A549 (cell line): ENCODE measurements around the gene MAPK11. TPM values are rescaled to one million over a fixed set of nuclear protein-coding genes. Genes with fewer than 3 reads are reported as not detected.

ENCODE experiments used
- ATAC-seq, 2 experiments: fragments of 200-7000 bp in 1 of 2; fragments of >200 bp in 1 of 2; cut with Nextera tagmentation in 1 of 2; cut with Tn5 transposase in 1 of 2; 3 replicates each; pipeline versions ENCODE4 v1.8.0 to v1.9.1; 2018 to 2020; ENCODE audit warnings: mild to moderate bottlenecking in 1 of 2, moderate library complexity in 1 of 2
- CTCF ChIA-PET: fragments of 300-600 bp; sonication (Branson Sonifier 250); formaldehyde crosslinking; extraction: SDS; loops from one replicate; lab custom pipeline; 2021; ENCODE audit warnings: antibody characterized with exemption, inconsistent platforms; lab: Yijun Ruan, JAX
- POLR2A ChIA-PET: fragments of 350-600 bp; formaldehyde crosslinking; extraction: SDS; loops from one replicate; lab custom pipeline; 2021; ENCODE audit warnings: antibody characterized with exemption, inconsistent platforms; lab: Yijun Ruan, JAX
- DNase-seq, 2 experiments: peaks; one replicate each; pipeline versions ENCODE4 v3.0.0 to v3.0.0-alpha.2; 2011 to 2016; ENCODE audit warnings: low read depth in 1 of 2, low spot score in 1 of 2
- FAIRE-seq: peaks from 2 replicates; lab custom pipeline; 2011; peaks lifted over from hg19 to GRCh38; lab: Jason Lieb, UNC
- H3K27ac ChIP-seq, 2 experiments: fragments of >200 bp; sonication (Bioruptor Twin); formaldehyde crosslinking; 3 replicates each; pipeline ENCODE4 v1.5.1; 2016 to 2017
- H3K4me1 ChIP-seq: fragments of >200 bp; sonication (Bioruptor Twin); formaldehyde crosslinking; 3 replicates; pipeline ENCODE4 v1.6.1; 2016
- H3K4me2 ChIP-seq: fragments of >200 bp; sonication (Bioruptor Twin); formaldehyde crosslinking; 3 replicates; pipeline ENCODE4 v1.6.1; 2016
- H3K4me3 ChIP-seq: fragments of >200 bp; sonication (Bioruptor Twin); formaldehyde crosslinking; 3 replicates; pipeline ENCODE4 v1.5.1; 2016
- H3K9me3 ChIP-seq: fragments of >200 bp; sonication (Bioruptor Twin); formaldehyde crosslinking; 3 replicates; pipeline ENCODE4 v1.6.1; 2016
- EHF ChIP-seq: fragments of 250-450 bp; sonication (Bioruptor Pico); IDR thresholded peaks from 2 replicates; pipeline ENCODE4 v1.5.0; 2020; ENCODE audit warnings: mild to moderate bottlenecking
- HOXA7 ChIP-seq: fragments of 250-450 bp; sonication (Bioruptor Pico); IDR thresholded peaks from 2 replicates; pipeline ENCODE4 v1.5.0; 2020; ENCODE audit warnings: mild to moderate bottlenecking, moderate library complexity
- JUN ChIP-seq, 2 experiments: fragments of >200 bp; sonication (Bioruptor Twin); formaldehyde crosslinking; IDR thresholded peaks; 2 replicates in 1 of 2; 3 replicates in 1 of 2; pipeline ENCODE4 v1.6.1; 2016 to 2017
- NFE2L2 ChIP-seq: fragments of 150-350 bp; conservative IDR thresholded peaks from 2 replicates; pipeline ENCODE4 v1.6.1; 2014; ENCODE audit warnings: low read length
- PHF8 ChIP-seq: fragments of 200-600 bp; sonication (generic); IDR thresholded peaks from 2 replicates; pipeline ENCODE4 v1.6.1; 2016; ENCODE audit warnings: low read depth, mild to moderate bottlenecking, antibody characterized with exemption, moderate library complexity, borderline replicate concordance
- POLR2AphosphoS2 ChIP-seq: conservative IDR thresholded peaks from 2 replicates; pipeline ENCODE4 v1.6.1; 2012; ENCODE audit warnings: low read length, improper control_type of control experiment, inconsistent platforms
- RFX5 ChIP-seq: fragments of 450-650 bp; IDR thresholded peaks from 2 replicates; pipeline ENCODE4 v1.7.1; 2014; ENCODE audit warnings: antibody characterized with exemption, mild to moderate bottlenecking, moderate library complexity
- SMC3 ChIP-seq: fragments of >200 bp; sonication (Bioruptor Twin); formaldehyde crosslinking; IDR thresholded peaks from 3 replicates; pipeline ENCODE4 v1.6.1; 2018; ENCODE audit warnings: inconsistent platforms
- ZFP36 ChIP-seq: fragments of 450-650 bp; IDR thresholded peaks from 2 replicates; pipeline ENCODE4 v1.6.1; 2014; ENCODE audit warnings: borderline replicate concordance; ENCODE audit not compliant: partially characterized antibody
- WGBS: methylation state at CpG from one replicate; pipeline ENCODE4 v1.1.6; 2017; ENCODE audit errors: missing lambda C conversion rate; 5-methylcytosine and 5-hydroxymethylcytosine counted together
- polyA plus RNA-seq, 4 experiments: library from polyadenylated mRNA; depleted of rRNA in 3 of 4; stranded (reverse); fragments of >200 nt; fragmentation: RNase III in 1 of 4; extraction: RNeasy Plus Mini Kit Qiagen cat#74134 plus additional on column Dnase treatment in 1 of 4; gene quantifications; 2 replicates in 3 of 4; 3 replicates in 1 of 4; pipeline ENCODE4 v1.2.3, GENCODE V29; 2011 to 2017
- TF ChIP-seq, protein P1 (sequence below): fragments of 250-450 bp; sonication (Bioruptor Pico); IDR thresholded peaks from 2 replicates; pipeline ENCODE4 v1.5.0; 2020; ENCODE audit warnings: low read depth, mild to moderate bottlenecking, moderate library complexity
- TF ChIP-seq, protein P2 (sequence below): fragments of >200 bp; sonication (Bioruptor Twin); formaldehyde crosslinking; IDR thresholded peaks from 3 replicates; pipeline ENCODE4 v1.6.1; 2016
- TF ChIP-seq, protein P3 (sequence below): fragments of >200 bp; sonication (Bioruptor Twin); formaldehyde crosslinking; IDR thresholded peaks from 2 replicates; pipeline ENCODE4 v1.6.1; 2016
- TF ChIP-seq, protein P4 (sequence below): fragments of 200-600 bp; sonication (generic); IDR thresholded peaks from 2 replicates; pipeline ENCODE4 v1.6.1; 2016; ENCODE audit warnings: antibody characterized with exemption, mild to moderate bottlenecking, moderate library complexity

MAPK11 gene
- polyA plus RNA-seq, 2 of the 4 experiments (the other 2 are of a cell fraction), result 1.6 to 5.5 TPM

DNA sequence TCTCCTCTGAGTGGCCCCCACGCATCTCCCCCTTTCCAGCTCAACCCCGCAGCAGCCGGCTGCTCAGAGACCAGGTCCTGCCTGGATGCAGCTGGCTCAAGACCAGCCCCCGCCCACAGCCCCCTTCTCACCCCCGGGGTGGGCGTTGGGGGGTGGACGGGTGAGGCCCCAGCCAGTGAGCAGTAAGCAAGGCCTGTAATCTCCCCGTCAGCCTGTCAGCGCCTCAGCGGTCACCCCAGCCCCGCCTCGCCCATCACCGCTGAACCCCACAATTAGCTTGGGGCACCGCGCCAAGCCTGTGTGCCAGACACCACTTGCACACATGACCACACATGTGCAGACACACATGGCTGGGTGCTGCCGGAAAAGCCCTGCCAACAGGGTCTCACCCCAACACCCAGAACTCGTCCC lies 31.4 kb upstream of the MAPK11 start:
- WGBS, result 29% methylated on average over 1 of the region's 17 CpGs
- Histone ChIP-seq H3K4me1 (peaks cover 79% of the 10 kb centered on the region), H3K4me2 (peak overlapping the region; percentile 96), H3K9me3 (no peaks in the 10 kb centered on the region), H3K4me3 (no peak overlapping the region), H3K27ac (peak overlapping the region; percentile 98 to 100)
- FAIRE-seq (no peak), ATAC-seq (no peak), DNase-seq (no peak)
- ChIA-PET CTCF (interaction anchor here (1.6 to 5.6 kb wide), 4 partner anchors 25 to 40 kb away, joined by 5 to 33 read pairs (median 8); partner anchors contain the start of gene DENND6B), POLR2A (no interaction called here)
- TF ChIP-seq, protein P1, sequence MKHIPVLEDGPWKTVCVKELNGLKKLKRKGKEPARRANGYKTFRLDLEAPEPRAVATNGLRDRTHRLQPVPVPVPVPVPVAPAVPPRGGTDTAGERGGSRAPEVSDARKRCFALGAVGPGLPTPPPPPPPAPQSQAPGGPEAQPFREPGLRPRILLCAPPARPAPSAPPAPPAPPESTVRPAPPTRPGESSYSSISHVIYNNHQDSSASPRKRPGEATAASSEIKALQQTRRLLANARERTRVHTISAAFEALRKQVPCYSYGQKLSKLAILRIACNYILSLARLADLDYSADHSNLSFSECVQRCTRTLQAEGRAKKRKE (CRISPR knock-in tag), result no peak
- TF ChIP-seq EHF (CRISPR knock-in tag) (no peak), ZFP36 (no peak), RFX5 (no peak), HOXA7 (CRISPR knock-in tag) (no peak), NFE2L2 (no peak), PHF8 (no peak)
- TF ChIP-seq, protein P2, sequence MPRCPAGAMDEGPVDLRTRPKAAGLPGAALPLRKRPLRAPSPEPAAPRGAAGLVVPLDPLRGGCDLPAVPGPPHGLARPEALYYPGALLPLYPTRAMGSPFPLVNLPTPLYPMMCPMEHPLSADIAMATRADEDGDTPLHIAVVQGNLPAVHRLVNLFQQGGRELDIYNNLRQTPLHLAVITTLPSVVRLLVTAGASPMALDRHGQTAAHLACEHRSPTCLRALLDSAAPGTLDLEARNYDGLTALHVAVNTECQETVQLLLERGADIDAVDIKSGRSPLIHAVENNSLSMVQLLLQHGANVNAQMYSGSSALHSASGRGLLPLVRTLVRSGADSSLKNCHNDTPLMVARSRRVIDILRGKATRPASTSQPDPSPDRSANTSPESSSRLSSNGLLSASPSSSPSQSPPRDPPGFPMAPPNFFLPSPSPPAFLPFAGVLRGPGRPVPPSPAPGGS, result no peak
- TF ChIP-seq, protein P3, sequence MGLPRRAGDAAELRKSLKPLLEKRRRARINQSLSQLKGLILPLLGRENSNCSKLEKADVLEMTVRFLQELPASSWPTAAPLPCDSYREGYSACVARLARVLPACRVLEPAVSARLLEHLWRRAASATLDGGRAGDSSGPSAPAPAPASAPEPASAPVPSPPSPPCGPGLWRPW, result no peak

DNA sequence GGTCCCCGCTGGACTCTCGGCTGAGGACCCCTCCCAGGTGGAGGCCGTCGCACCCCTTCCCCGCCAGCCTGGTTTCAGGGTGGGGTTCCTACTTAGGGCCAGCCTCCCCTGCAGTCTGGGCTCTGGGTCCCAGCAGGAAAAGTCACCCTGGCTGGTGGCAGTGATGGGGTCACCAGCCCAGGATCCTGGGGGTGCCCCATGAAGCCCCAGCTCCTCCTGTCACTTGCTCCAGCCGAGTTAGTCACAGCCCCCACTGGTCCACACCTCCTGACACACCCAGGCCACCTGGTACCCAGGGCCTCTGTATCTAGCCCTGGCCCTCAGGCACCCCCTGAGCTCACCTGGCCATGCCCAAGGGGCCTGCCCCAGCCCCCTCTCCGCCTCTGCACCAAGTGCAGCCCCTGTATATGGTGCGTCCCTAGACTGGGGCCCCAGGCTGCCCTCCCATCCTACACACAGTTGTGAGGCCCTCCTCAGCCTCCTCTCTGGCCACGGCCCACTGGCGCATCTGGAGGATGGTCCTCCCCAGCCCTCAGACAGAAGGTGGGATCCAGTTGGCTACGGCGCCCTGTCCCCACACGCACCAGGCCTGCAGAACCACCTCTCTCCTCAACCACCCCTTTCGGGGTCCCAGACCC lies 30.6 kb upstream of the MAPK11 start:
- ChIA-PET POLR2A (no interaction called here), CTCF (interaction anchor here (1.7 to 5.6 kb wide), 4 partner anchors 25 to 41 kb away, joined by 5 to 33 read pairs (median 9); partner anchors contain the start of gene DENND6B)
- ATAC-seq, result no peak
- Histone ChIP-seq H3K4me1 (peaks cover 85% of the 10 kb centered on the region), H3K27ac (peak overlapping the region in 1 of 2 experiments; percentile 100; a peak in 3 of 6 replicates), H3K9me3 (no peaks in the 10 kb centered on the region), H3K4me3 (no peak overlapping the region)
- DNase-seq, result no peak
- no peak for TF ChIP-seq SMC3
- no peak for TF ChIP-seq POLR2AphosphoS2
- TF ChIP-seq, protein P4, sequence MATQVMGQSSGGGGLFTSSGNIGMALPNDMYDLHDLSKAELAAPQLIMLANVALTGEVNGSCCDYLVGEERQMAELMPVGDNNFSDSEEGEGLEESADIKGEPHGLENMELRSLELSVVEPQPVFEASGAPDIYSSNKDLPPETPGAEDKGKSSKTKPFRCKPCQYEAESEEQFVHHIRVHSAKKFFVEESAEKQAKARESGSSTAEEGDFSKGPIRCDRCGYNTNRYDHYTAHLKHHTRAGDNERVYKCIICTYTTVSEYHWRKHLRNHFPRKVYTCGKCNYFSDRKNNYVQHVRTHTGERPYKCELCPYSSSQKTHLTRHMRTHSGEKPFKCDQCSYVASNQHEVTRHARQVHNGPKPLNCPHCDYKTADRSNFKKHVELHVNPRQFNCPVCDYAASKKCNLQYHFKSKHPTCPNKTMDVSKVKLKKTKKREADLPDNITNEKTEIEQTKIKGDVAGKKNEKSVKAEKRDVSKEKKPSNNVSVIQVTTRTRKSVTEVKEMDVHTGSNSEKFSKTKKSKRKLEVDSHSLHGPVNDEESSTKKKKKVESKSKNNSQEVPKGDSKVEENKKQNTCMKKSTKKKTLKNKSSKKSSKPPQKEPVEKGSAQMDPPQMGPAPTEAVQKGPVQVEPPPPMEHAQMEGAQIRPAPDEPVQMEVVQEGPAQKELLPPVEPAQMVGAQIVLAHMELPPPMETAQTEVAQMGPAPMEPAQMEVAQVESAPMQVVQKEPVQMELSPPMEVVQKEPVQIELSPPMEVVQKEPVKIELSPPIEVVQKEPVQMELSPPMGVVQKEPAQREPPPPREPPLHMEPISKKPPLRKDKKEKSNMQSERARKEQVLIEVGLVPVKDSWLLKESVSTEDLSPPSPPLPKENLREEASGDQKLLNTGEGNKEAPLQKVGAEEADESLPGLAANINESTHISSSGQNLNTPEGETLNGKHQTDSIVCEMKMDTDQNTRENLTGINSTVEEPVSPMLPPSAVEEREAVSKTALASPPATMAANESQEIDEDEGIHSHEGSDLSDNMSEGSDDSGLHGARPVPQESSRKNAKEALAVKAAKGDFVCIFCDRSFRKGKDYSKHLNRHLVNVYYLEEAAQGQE, result no peak
- TF ChIP-seq JUN (IDR thresholded peaks at IDR 0.05), result no peak
- TF ChIP-seq HOXA7 (CRISPR knock-in tag), result no peak
- TF ChIP-seq, all 56 proteins: peak for 0
- peak overlapping the region; percentile 96; the same call in 2 of the 3 replicates for H3K4me2 ChIP-seq
- no peak for FAIRE-seq
- 89% methylated on average over 9 of the region's 14 CpGs for WGBS
